PC-9 (cell line): Measurements from ENCODE around the gene SEC16B. TPM values are rescaled to one million over a fixed set of nuclear protein-coding genes. Genes with fewer than 3 reads are reported as not detected.

Source experiments
- BruUV-seq: library from RNA; stranded (reverse); fragments of 400-500 nt; replicated peaks from 2 replicates; lab custom pipeline; 2021; lab: Mats Ljungman, UMichigan
- CTCF ChIA-PET: fragments of 300-600 bp; sonication (Branson Sonifier 250); formaldehyde crosslinking; loops from one replicate; lab custom pipeline; 2022; ENCODE audit warnings: antibody characterized with exemption; lab: Charles Lee
- POLR2A ChIA-PET: fragments of 300-600 bp; sonication (Branson Sonifier 250); formaldehyde crosslinking; loops from one replicate; lab custom pipeline; 2022; ENCODE audit warnings: antibody characterized with exemption; ENCODE audit not compliant: unreplicated experiment; lab: Charles Lee
- DNase-seq, 2 experiments: peaks; one replicate each; pipeline versions ENCODE4 v3.0.0 to v3.0.0-alpha.2; 2015 to 2022; ENCODE audit warnings: mixed read lengths in 1 of 2
- H2AFZ ChIP-seq: fragments of 200-600 bp; sonication (generic); 2 replicates; pipeline ENCODE4 v1.8.1; 2017; ENCODE audit warnings: antibody characterized with exemption
- H3F3A ChIP-seq: fragments of 200-600 bp; sonication (generic); 2 replicates; pipeline ENCODE4 v1.8.1; 2017; ENCODE audit warnings: antibody characterized with exemption, mild to moderate bottlenecking, low read depth; ENCODE audit not compliant: insufficient read depth
- H3K27ac ChIP-seq: fragments of 200-600 bp; sonication (generic); 2 replicates; pipeline ENCODE4 v1.6.1; 2016; ENCODE audit warnings: mixed run types
- H3K27me3 ChIP-seq: fragments of 200-600 bp; sonication (generic); 2 replicates; pipeline ENCODE4 v1.6.1; 2016; ENCODE audit warnings: low read depth, mixed run types; ENCODE audit not compliant: insufficient read depth
- H3K36me3 ChIP-seq: fragments of 200-600 bp; sonication (generic); 2 replicates; pipeline ENCODE4 v1.6.1; 2016; ENCODE audit warnings: low read depth, mixed run types
- H3K4me1 ChIP-seq: fragments of 200-600 bp; sonication (generic); replicated peaks from 2 replicates; pipeline ENCODE4 v1.6.1; 2016; ENCODE audit warnings: mixed run types; ENCODE audit not compliant: insufficient read depth
- H3K4me2 ChIP-seq: fragments of 200-600 bp; sonication (generic); 2 replicates; pipeline ENCODE4 v1.6.1; 2017; ENCODE audit warnings: mixed run types
- H3K4me3 ChIP-seq: fragments of 200-600 bp; sonication (generic); 2 replicates; pipeline ENCODE4 v1.6.1; 2016; ENCODE audit warnings: mixed run types
- H3K79me2 ChIP-seq: fragments of 200-600 bp; sonication (generic); 2 replicates; pipeline ENCODE4 v1.6.1; 2017; ENCODE audit warnings: low read depth, mixed run types
- H3K9me2 ChIP-seq: fragments of 200-600 bp; sonication (generic); 2 replicates; pipeline ENCODE4 v1.8.1; 2017; ENCODE audit warnings: mild to moderate bottlenecking; ENCODE audit not compliant: insufficient read depth
- H3K9me3 ChIP-seq: fragments of 200-600 bp; sonication (generic); 2 replicates; pipeline ENCODE4 v1.8.1; 2016; ENCODE audit warnings: low read depth; ENCODE audit not compliant: insufficient read depth
- H4K20me1 ChIP-seq: fragments of 200-600 bp; sonication (generic); 2 replicates; pipeline ENCODE4 v1.8.1; 2017; ENCODE audit not compliant: insufficient read depth
- EZH2 ChIP-seq: fragments of 200-600 bp; sonication (generic); IDR thresholded peaks from 2 replicates; pipeline ENCODE4 v1.8.0; 2017; ENCODE audit warnings: antibody characterized with exemption, low read depth
- intact Hi-C: fragments of 100-400 bp; cut with micrococcal nuclease; formaldehyde crosslinking; loops from one replicate; pipeline ENCODE4 v1.10.0; 2022; ENCODE audit not compliant: unreplicated experiment
- total RNA-seq: library from RNA; stranded (reverse); gene quantifications from 2 replicates; pipeline ENCODE4 v1.2.3, GENCODE V29; 2021
- TF ChIP-seq, protein P1 (sequence below): fragments of 200-600 bp; sonication (generic); conservative IDR thresholded peaks from 2 replicates; pipeline ENCODE4 v1.6.1; 2017; ENCODE audit warnings: mixed run types, antibody characterized with exemption, mild to moderate bottlenecking, moderate library complexity

Gene SEC16B
- total RNA-seq, 1 experiment from 2014 or later, result 2.0 TPM

DNA sequence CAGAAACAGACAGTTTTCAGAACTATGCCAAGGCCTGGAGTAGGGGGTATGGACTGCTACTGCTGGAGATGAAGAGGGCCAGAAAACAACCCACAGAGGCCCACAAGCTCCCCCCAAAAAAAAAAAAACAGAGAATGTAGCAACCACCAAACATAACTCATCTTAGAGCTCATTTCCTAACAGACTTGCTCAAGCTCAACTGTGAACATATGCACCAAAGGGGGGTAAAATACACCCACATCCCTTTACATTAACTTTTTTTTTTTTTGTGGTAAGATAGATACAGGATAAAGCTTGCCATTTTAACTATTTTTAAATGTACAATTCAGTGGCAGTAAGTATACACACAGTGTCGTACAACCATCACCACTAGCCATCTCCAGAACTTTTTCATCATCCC is 36.0 kb downstream of the SEC16B start:
- POLR2A ChIA-PET, result no interaction called here
- H3K9me3 ChIP-seq, result no peaks in the 10 kb centered on the region; the same call in 1 of the 2 replicates
- no peaks in the 10 kb centered on the region; the same call in 1 of the 2 replicates for H3K9me2 ChIP-seq
- DNase-seq, result no peak
- no peak for TF ChIP-seq EZH2
- TF ChIP-seq, protein P1, sequence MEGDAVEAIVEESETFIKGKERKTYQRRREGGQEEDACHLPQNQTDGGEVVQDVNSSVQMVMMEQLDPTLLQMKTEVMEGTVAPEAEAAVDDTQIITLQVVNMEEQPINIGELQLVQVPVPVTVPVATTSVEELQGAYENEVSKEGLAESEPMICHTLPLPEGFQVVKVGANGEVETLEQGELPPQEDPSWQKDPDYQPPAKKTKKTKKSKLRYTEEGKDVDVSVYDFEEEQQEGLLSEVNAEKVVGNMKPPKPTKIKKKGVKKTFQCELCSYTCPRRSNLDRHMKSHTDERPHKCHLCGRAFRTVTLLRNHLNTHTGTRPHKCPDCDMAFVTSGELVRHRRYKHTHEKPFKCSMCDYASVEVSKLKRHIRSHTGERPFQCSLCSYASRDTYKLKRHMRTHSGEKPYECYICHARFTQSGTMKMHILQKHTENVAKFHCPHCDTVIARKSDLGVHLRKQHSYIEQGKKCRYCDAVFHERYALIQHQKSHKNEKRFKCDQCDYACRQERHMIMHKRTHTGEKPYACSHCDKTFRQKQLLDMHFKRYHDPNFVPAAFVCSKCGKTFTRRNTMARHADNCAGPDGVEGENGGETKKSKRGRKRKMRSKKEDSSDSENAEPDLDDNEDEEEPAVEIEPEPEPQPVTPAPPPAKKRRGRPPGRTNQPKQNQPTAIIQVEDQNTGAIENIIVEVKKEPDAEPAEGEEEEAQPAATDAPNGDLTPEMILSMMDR, result no peak
- peaks cover 4% of the 10 kb centered on the region; the same call in 1 of the 2 replicates for H3K27me3 ChIP-seq
- H2AFZ ChIP-seq, result no peak overlapping the region
- H3K79me2 ChIP-seq, result no peaks in the 10 kb centered on the region
- H3K4me2 ChIP-seq, result no peak overlapping the region
- H3K4me3 ChIP-seq, result no peak overlapping the region
- H3K27ac ChIP-seq, result no peak overlapping the region
- no peaks in the 10 kb centered on the region for H3K36me3 ChIP-seq
- intact Hi-C loops, result no loop called here
- H3F3A ChIP-seq, result no peaks in the 10 kb centered on the region
- no TSS peak for BruUV-seq
- H4K20me1 ChIP-seq, result no peaks in the 10 kb centered on the region
- CTCF ChIA-PET, result interaction anchor here (0.6 kb wide), 1 partner anchor 304 kb away, joined by 3 read pairs; no protein-coding TSS in a partner anchor
- no peaks in the 10 kb centered on the region for H3K4me1 ChIP-seq

DNA sequence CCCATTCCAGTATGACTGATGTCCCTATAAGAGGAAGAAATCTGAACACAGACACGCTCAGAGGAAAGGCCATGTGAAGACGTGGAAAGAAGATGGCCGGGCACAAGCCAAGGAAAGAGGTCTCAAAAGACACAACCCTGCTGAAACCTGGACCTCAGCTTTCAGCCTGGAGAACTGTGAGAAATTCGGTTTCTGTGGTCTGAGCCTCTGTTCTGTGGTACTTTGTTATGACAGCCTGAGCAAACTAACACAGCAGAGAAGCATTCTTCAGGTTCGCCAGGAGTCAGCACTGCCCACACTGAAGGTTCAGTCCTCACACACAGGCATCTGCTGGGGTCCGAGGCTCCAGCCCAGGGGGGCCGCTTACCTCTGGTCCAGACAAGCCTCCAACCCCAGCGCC is 37.7 kb downstream of the SEC16B start:
- H2AFZ ChIP-seq, result no peak overlapping the region
- no peak overlapping the region for H3K4me3 ChIP-seq
- intact Hi-C loops, result no loop called here
- H3F3A ChIP-seq, result no peaks in the 10 kb centered on the region; the same call in 1 of the 2 replicates
- no peak overlapping the region for H3K4me2 ChIP-seq
- no peaks in the 10 kb centered on the region; the same call in 1 of the 2 replicates for H3K9me2 ChIP-seq
- H3K27ac ChIP-seq, result no peak overlapping the region
- no peaks in the 10 kb centered on the region for H3K9me3 ChIP-seq
- BruUV-seq, result no TSS peak
- POLR2A ChIA-PET, result no interaction called here
- H3K79me2 ChIP-seq, result no peaks in the 10 kb centered on the region
- CTCF ChIA-PET, result no interaction called here
- H3K36me3 ChIP-seq, result no peaks in the 10 kb centered on the region
- TF ChIP-seq EZH2, result no peak
- TF ChIP-seq, protein P1, result no peak
- no peak for DNase-seq
- no peaks in the 10 kb centered on the region; the same call in 1 of the 2 replicates for H3K4me1 ChIP-seq
- peaks cover 4% of the 10 kb centered on the region; the same call in 1 of the 2 replicates for H3K27me3 ChIP-seq
- H4K20me1 ChIP-seq, result no peaks in the 10 kb centered on the region

DNA sequence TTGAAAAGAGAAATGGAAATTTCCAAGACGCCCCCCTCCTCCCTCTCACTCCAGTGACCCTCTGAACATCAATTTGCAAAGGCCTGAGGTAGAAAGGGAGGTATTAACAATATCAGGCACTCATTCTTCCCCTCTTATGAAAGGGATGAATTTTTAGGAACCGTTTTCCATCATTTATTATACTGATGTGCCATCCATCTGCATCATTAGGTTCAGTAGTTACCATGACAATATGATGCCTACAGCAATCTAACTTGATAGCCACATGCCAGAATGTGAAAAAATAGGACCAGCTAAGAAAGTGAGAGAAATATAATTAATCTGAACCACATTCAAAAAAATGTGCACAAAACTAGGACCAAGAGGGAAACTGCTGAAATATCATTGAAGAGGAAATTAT is 40.9 kb downstream of the SEC16B start:
- DNase-seq, result no peak
- TF ChIP-seq, protein P1, result no peak
- TF ChIP-seq EZH2, result no peak
- Histone ChIP-seq H3K36me3 (no peaks in the 10 kb centered on the region), H4K20me1 (no peaks in the 10 kb centered on the region), H3K4me3 (no peak overlapping the region), H3K27ac (no peak overlapping the region), H2AFZ (no peak overlapping the region), H3K4me2 (no peak overlapping the region), H3F3A (no peaks in the 10 kb centered on the region; the same call in 1 of the 2 replicates), H3K4me1 (no peaks in the 10 kb centered on the region; the same call in 1 of the 2 replicates), H3K9me3 (no peaks in the 10 kb centered on the region), H3K9me2 (no peaks in the 10 kb centered on the region; the same call in 1 of the 2 replicates), H3K79me2 (no peaks in the 10 kb centered on the region), H3K27me3 (no peaks in the 10 kb centered on the region)
- intact Hi-C loops, result no loop called here
- ChIA-PET POLR2A (no interaction called here), CTCF (no interaction called here)
- no TSS peak for BruUV-seq
